NOMO-1 (cell line): ENCODE measurements around the gene TRAK1.

ENCODE experiments used
- DNase-seq, 2 experiments: peaks; one replicate each; lab custom pipeline; 2025; ENCODE audit not compliant: unreplicated experiment in 2 of 2; lab: John Stamatoyannopoulos, UW

TRAK1 gene

DNA sequence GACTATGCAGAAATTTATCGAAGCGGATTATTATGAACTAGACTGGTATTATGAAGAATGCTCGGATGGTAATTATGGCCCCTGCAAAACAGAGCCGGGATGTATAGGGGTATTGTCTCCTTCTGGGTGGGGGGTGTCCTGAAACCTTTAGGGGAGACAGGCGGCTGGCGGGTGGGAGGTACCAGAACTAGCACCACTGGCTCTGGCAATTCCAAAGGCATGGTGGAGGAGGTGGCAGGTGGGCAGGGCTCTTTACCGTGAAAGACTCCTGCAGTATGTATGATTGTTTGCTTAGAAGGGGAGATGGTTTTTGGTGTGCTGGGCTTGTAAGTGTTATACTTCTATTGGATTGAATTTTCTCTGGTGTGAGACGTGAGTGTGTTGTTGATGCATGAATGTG lies 58.4 kb downstream of the TRAK1 start:
- DNase-seq: no peak

DNA sequence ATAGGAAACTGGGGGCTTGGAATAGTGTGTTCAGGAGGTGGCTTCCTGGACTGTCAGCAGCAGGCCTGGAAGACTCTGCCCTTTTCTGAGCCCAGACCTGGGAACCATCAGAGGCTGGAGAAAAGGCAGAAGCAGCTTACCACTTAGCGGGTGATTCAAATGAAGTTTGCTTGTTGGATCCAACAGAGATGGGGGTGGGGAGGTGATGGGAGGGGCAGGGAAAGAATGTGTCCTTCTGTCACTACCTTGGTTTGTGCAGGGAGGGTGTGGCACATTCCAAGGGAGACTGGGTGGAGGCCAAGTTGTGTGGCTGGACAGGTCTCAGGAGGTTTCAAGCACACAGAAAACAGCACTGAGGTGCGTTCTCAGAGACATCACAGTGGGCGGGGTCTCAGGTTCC lies 58.8 kb downstream of the TRAK1 start:
- no peak for DNase-seq

DNA sequence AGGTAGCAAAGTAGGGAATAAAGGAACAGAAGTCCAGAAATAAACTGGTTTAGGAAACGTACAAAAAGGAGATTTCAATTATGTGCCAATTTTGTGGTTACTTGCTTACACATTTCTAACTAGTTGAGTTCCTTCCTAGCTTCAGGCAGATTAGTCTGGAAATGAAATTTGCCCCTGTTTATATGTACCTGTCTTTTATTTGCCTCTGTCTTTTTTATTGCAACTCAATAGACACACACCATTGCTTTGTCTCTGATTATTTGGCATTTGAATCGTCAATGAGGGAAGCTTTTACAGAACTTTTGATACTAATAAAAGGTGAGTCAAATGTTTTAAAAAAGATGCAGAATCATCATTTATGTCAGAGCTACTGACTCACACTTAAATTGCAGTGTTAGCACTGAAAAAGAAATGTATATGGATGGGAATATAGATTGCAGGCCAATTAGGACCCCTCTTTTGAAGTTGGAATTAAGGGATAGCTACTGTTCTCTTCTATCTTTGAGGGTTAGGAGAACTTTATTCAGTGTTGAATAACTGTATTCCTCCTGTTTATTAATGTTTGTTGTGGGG lies 60.5 kb downstream of the TRAK1 start:
- DNase-seq: no peak

DNA sequence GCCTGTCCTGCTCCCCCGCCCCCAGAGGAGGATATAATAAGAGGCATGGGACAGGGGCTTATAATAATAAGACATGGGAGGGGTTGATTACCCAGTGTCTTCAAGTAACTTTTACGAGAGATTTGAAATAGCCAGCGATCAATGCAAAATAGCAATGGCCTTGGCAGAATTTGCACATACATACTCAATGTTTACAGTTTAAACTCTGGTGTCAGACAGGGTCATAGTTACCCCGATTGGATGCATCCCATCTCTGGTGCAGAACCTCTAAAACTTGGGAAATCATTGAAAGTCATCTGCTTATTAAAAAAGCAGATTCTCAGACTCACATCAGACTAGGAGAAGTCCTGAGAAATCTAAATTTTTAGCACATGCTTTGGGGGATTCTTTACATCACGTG lies 61.0 kb downstream of the TRAK1 start:
- DNase-seq: no peak

DNA sequence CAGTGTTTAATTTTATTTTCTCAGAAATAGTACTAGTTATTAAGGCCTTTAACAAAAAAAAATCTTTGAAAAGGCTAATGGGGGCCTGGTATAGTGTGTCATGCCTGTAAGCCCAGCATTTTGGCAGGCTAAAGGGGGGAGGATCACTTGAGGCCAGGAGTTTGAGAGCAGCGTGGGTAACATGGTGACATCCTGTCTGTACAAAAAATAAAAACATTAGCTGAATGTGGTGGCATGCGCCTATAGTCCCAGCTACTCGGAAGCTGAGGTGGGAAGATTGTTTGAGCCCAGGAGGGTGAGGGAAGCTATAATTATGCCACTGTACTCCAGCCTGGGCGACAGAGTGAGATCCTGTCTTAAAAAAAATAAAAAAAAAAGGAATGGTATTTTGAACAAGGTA lies 61.9 kb downstream of the TRAK1 start:
- DNase-seq: no peak

DNA sequence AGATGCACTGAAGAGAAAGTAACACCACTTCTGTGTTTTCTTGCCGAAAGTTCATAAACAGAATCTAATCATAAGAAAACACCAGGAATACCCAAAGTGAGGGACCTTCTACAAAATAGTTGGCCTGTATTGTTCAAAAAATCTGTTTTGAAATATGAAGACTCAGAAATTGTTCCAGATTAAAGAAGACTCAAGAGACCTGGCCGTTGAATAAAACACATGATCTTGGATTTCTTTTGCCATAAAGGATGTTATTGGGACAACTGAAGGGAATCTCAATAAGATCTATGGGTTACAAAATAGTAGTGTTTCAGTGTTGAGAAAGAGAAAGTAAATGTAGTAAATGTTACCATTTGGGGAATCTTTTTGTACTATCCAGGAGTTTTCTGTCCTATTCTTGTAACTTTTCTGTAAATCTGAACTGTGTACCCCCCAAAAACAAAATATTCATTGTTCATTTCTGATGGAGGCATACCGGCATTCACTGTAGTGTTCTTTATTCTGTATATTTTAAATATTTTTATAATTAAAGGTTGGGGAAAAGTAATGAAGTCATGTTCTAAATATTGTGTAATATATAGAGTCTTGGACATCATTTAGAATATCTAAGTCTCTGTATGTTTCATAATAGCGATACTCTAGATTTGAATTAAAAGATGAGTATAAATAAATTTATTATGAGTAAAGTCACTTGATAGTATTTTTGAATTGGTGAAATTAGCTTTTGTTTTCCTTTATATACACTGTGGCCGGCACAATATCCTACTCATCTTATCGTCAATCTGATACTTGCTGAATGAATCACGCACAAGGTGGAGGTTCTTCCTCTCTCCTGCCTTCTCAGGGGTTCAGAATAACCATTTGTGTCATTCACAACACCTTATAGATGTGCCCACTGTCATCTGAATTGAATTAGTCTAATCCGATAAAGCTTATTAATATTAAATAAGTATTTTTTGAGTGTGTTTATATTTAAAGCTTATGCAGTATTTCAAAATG lies 66.7 kb downstream of the TRAK1 start:
- DNase-seq: no peak

DNA sequence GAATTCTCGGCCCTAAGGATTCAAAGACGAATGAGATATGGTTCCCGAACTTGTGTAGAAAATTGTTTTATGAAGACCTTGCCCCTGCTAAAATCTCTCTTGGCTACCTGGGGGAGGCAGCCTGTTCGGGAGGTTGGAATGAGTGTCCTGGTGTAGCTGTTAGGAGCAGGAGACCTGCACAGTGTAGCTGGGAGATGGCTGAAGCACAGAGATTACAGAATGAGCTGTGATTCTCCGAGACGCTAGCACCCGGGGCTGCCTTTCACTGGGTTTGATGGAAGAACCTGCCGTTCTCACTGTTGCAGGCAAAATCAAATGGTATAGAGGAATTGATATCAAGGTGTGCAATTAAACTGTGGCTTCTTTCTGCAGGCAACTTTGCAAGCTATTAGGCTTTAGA lies 68.0 kb downstream of the TRAK1 start:
- DNase-seq: no peak

DNA sequence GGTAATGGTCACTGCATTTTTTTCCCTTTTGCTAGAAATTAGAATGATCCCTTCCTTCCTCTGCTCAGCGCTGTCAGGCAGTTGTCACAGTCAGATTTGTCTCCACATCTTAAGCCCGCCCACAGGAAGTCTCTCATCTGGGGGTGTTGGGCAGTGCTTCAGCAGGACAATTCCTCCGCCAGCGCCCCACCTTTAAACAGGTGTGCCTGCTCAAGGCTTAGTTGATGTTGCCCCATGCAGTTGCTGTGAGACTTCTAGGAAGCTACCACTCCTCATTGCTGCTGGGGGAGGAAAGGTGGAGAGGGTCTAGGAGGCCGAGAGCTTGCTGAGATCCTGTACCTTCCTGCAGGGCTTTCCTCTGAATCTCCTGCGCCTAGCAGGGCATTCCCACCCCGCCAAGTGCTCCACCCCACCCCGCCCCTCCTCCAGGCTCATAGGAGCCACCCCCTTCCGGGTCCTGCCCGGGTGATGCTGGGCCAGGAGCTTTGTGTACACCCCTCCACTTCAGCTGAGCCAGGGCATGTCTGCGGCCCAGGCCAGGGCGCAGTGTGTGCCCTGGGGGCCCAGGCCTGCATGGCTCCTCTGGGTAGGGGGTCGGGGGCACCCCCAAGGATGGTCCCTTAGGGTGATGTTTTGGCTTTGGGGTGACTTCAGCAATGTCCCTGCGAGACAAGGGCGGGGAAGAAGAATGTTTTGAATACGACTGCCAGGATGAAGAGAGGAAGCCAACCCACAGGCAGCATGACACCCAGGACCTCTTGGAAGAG lies 68.7 kb downstream of the TRAK1 start:
- no peak for DNase-seq

DNA sequence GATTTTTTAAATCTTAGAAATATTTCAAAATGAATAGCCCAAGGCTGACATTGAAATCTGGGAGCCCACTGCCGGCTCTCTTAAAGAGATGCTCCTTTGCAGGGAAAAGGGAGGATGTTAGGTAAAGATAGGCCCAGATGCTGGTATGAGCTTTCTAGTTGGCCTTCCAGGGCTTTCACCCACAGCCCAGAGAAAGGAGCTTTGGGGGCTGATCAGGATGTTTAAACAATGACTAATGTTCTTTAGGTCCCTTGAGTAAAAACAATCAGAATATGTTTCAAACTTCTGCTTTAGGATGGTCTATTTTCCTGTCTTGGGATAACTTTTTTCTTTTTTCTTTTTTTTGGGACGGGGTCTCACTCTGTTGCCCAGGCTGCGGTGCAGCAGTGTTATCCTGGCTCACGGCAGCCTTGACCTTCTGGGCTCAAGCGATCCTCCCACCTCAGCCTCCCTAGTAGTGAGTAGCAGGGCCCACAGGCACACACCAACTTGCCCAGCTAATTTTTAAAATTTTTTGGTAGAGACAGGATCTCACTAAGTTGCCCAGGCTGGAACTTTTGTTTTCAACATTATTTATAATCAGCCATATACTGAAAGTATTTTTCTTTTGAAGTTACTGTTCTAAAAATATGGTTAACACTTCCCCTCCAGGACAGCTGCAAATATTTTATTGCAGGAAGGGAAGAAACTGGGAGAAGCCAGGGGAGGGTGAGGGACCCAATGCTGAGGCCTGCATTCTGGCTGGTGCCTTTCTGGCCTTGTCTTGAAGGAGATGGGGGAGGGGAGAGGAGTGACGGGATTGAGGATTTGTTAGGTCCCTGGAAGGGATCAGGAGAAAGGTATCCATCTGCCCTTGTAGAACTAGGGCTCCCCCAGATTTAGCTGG lies 70.1 kb downstream of the TRAK1 start:
- DNase-seq: no peak

DNA sequence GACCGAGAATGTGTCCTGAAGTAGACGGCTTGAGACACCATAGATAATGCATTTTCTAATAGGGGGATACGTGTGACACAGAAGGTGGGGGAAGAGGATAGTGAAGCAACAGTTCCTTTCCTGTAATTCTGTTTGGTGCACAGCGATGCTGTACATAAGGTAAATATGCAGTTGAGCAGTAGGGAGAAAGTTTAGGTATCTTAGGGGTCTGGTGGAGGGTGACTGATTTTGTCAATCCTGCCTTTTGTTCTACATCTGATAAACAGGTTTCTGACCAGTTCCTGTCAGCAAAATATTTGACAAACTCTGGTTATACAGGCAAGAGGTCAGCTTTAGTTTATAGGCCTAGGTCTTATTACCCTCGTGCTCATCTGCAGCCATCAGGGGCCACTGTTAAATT lies 71.3 kb downstream of the TRAK1 start:
- DNase-seq: no peak

DNA sequence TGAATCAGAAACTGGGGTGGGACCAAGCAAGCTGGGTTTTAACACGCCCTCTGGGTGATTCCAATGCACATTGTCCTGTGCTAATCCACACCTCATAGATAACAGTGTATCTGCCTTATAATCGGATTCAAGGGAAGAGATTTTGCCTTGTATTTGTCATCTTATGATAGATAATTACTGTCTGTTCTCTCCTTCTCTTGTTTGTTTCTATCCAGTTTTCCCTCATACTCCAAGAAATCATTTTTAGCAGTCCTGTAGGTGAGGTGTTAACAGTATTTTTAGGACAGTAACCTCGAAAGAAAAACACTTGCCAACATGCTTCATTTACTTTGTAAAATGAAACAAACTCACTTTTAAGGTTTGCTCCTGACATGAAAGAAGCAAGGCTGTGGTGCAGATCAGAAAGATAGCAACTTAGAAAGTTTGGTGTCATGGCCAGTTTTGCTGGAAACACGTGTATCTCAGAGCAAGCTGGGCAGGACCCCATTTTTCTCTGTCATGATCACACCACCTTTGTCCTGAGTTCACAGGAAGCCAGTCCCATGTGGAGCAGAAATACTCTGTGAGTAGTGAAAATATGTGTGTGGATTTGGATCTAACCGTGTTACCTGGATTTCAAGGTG lies 72.6 kb downstream of the TRAK1 start:
- DNase-seq: no peak

DNA sequence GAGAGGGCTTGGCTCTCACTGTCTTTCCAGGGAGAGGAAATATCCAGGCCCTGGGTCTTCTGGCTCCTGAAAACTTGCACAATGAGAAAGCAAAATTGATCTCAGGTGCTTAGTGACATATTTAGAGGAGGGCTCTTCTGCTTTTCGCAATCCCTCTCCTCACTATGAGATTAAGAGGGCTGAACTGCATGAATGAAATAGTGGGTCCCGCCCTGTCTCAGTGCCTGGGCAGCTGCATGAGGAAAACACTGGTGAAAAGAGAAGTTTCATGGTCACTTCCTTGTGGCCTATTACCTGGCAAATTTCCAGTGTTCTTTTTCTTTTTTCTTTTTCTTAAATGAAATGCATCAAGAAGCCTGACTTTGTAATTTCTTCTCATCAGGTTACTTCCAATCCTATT lies 73.5 kb downstream of the TRAK1 start:
- DNase-seq: peak; percentile 14 to 32

DNA sequence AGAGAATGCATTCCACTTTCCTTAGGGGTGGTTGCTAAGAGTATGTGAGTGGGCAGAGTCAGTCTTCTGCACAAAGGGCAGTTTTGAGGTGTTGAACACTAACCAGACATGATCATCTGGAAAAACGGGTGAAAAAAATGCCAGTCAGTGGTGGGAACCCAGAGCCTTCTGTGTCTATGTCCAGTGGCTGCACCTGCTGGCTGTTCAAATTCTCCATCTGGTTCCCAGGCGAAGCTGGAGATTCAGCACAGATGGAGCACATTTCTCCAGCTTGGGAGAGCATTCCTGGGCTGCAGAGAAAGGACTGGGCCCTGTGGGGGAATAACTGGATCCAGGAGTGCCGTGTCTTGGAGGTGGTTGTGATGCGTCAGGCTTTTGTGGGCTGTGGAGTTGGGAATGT lies 74.1 kb downstream of the TRAK1 start:
- no peak for DNase-seq

DNA sequence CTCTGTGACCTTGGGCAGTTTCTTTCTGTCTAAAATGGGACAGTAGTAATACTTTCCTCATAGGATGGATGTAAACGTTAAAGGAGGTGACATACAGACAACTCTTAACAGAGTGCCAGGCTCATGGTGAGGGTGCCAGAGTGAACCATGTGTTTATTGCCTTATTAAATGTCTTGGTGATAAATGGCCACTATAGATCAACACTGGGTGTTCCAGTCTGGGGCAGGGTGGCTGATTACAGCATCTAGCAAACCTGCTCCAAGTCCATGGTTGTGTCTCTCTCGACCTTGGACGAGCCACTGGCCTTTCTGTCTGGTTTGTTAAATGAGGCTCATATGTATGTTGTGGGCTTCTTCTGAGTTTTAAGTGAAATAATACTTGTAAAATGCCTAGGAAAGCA lies 75.1 kb downstream of the TRAK1 start:
- DNase-seq: no peak

DNA sequence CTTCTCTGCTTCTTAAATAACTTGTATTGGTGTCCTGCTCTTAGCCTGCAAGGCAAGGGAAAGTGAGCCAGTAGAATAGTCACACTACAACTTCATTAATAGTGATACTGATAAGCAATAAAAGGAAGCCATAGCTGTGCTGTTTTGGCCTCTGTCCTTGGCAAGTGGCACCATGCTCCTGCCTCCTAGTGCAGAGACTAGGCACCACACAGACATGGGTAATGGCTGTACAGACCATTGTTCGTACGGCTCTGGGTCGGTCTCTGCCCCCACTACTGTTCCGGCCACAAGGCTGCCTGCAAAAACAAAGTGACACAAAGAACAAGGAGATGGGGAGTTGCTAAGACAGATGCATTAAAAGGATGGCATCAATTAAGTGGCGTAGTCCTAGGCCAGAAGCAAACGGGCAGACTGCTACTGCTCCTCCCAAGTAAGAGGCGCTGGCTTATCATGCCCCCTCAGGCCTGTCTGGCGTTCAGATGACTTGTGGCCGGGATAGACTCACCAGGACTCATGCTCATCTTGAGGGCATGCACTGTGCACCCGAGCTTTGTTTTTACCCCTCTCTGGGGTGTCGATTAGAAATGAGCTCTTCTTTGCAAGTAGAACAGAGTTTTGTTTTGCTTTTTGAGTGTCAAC lies 75.6 kb downstream of the TRAK1 start:
- no peak for DNase-seq

DNA sequence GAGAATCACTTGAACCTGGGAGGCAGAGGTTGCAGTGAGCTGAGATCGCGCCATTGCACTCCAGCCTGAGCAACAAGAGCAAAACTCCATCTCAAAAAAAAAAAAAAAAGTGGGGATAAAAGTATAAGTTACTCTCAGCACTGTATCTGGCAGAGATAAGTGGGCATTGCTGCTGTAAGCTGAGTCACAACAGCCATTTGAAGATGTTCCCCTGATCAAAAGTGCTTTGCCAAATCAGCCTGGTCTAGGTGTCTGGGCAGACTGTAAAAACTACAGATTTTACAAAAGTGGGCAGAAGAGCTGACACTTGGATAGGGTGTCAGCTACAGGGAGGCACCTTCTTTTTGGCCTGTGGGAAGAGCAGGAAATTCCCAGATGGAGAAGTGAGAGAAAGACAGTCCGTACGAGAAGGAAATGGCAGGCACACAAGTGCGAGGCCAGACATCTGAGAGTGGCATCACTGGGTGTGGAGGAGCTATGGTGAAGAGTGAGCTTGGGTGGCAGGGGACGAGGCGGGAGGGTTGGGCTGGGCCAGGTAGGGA lies 78.5 kb downstream of the TRAK1 start:
- DNase-seq: no peak

DNA sequence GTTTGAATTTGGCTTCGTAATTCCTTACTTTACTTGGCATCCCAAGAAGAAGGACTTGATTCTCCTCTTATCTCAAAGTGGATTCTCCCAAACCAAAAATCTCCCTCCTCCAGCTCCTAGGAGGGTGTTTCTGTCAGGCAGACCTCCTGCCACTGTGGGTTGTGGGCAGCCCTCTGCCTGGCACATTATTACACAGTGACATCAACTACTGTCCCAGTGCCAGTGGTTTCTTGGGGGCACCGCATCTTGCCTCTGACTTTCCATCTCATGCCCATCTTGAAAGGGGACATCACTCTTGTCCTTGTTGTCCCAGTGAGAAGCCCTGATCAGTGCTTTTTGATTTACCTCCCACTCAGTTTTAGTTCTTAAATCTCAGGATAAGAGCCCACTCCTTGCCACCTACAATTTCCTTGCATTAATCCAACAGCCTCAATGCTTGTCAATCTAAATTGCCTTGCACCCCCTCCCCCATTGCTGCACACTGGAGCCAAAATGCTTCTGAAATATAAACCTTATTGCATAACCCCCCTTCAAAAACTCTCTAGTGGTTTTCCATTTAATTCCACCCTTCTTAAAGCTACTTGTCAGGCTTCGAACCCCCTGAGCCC lies 81.0 kb downstream of the TRAK1 start:
- DNase-seq: no peak

DNA sequence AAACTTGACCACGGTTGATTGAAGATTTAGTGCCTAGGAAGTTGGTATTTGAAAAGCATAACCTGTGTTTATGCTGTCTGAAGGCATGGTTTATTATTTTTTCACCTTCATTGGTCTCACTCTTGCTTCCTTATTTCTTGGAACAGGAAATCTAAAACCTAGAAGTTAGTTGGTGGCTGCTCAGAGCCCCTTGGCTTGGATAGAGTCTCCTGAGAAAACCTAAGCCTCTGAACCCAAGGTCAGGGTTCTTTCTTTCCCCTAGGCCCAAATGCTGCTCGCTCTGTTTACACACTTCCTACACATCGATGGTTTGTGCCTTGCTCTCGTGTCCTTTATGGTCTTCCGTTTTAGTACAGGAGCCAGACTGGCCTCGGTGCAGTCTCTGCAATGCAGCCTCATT lies 82.2 kb downstream of the TRAK1 start:
- no peak for DNase-seq
